H9 (cell line): ENCODE data around the gene COG3. TPM values are rescaled to one million over a fixed set of nuclear protein-coding genes. Genes with fewer than 3 reads are reported as not detected.

Source experiments
- DNase-seq: peaks from one replicate; pipeline ENCODE4 v3.0.0-alpha.2; 2017
- H2AFZ ChIP-seq: one replicate; pipeline ENCODE4 v1.6.1; 2013; ENCODE audit warnings: mild to moderate bottlenecking, low read length, control low read depth, moderate library complexity
- H2AK5ac ChIP-seq: 2 replicates; pipeline ENCODE4 v1.6.1; 2013; ENCODE audit warnings: low read length, control low read depth, mixed read lengths; ENCODE audit not compliant: insufficient read length
- H2BK120ac ChIP-seq: one replicate; pipeline ENCODE4 v1.6.1; 2013; ENCODE audit warnings: low read depth, mild to moderate bottlenecking, low read length, control low read depth, inconsistent platforms; ENCODE audit not compliant: poor library complexity, severe bottlenecking
- H2BK12ac ChIP-seq: 2 replicates; pipeline ENCODE4 v1.6.1; 2013; ENCODE audit warnings: low read length, control low read depth, mixed read lengths, low read depth; ENCODE audit not compliant: insufficient read length
- H2BK15ac ChIP-seq: 2 replicates; pipeline ENCODE4 v1.6.1; 2013; ENCODE audit warnings: low read depth, low read length, control low read depth
- H2BK20ac ChIP-seq: one replicate; pipeline ENCODE4 v1.6.1; 2013; ENCODE audit warnings: low read depth, mild to moderate bottlenecking, low read length, control low read depth, inconsistent platforms; ENCODE audit not compliant: poor library complexity, severe bottlenecking
- H2BK5ac ChIP-seq: 2 replicates; pipeline ENCODE4 v1.6.1; 2013; ENCODE audit warnings: low read length, control low read depth, mixed read lengths; ENCODE audit not compliant: insufficient read length
- H3K14ac ChIP-seq: 2 replicates; pipeline ENCODE4 v1.6.1; 2013; ENCODE audit warnings: low read length, control low read depth; ENCODE audit not compliant: insufficient read depth
- H3K18ac ChIP-seq: 2 replicates; pipeline ENCODE4 v1.6.1; 2013; ENCODE audit warnings: low read depth, mild to moderate bottlenecking, mixed read lengths, low read length, control low read depth; ENCODE audit not compliant: insufficient read length
- H3K23ac ChIP-seq: 2 replicates; pipeline ENCODE4 v1.6.1; 2013; ENCODE audit warnings: low read length, control low read depth, mixed read lengths, low read depth; ENCODE audit not compliant: insufficient read length
- H3K23me2 ChIP-seq: 2 replicates; pipeline ENCODE4 v1.6.1; 2013; ENCODE audit warnings: low read depth, mild to moderate bottlenecking, mixed read lengths, low read length, control low read depth; ENCODE audit not compliant: insufficient read length, poor library complexity, severe bottlenecking
- H3K27ac ChIP-seq: 2 replicates; pipeline ENCODE4 v1.5.1; 2013; ENCODE audit warnings: low read length, control low read depth, mixed read lengths, low read depth; ENCODE audit not compliant: insufficient read length
- H3K27me3 ChIP-seq: 2 replicates; pipeline ENCODE4 v1.6.1; 2013; ENCODE audit warnings: low read length, control low read depth, inconsistent platforms; ENCODE audit not compliant: insufficient read depth
- H3K4ac ChIP-seq: 2 replicates; pipeline ENCODE4 v1.6.1; 2013; ENCODE audit warnings: low read depth, mild to moderate bottlenecking, control low read depth, inconsistent platforms, low read length, moderate library complexity
- H3K4me1 ChIP-seq: 2 replicates; pipeline ENCODE4 v1.6.1; 2013; ENCODE audit warnings: low read length, control low read depth, inconsistent platforms; ENCODE audit not compliant: insufficient read depth
- H3K4me2 ChIP-seq: 2 replicates; pipeline ENCODE4 v1.6.1; 2013; ENCODE audit warnings: low read length, control low read depth, mixed read lengths; ENCODE audit not compliant: insufficient read length, insufficient read depth
- H3K56ac ChIP-seq: 2 replicates; pipeline ENCODE4 v1.6.1; 2013; ENCODE audit warnings: low read depth, mild to moderate bottlenecking, mixed read lengths, low read length, control low read depth; ENCODE audit not compliant: insufficient read length
- H3K79me1 ChIP-seq: 2 replicates; pipeline ENCODE4 v1.6.1; 2013; ENCODE audit warnings: low read depth, mild to moderate bottlenecking, moderate library complexity, low read length, control low read depth, inconsistent platforms; ENCODE audit not compliant: insufficient read depth, poor library complexity, severe bottlenecking
- H3K79me2 ChIP-seq: 2 replicates; pipeline ENCODE4 v1.6.1; 2013; ENCODE audit warnings: low read length, control low read depth, inconsistent platforms; ENCODE audit not compliant: insufficient read depth
- H3K9ac ChIP-seq: 2 replicates; pipeline ENCODE4 v1.6.1; 2013; ENCODE audit warnings: low read length, control low read depth, mixed read lengths; ENCODE audit not compliant: insufficient read length; ENCODE audit errors: extremely low read depth
- H3K9me3 ChIP-seq: one replicate; pipeline ENCODE4 v1.6.1; 2013; ENCODE audit warnings: low read depth, low read length, inconsistent platforms; ENCODE audit not compliant: control insufficient read depth
- H3T11ph ChIP-seq: one replicate; pipeline ENCODE4 v1.6.1; 2013; ENCODE audit warnings: mild to moderate bottlenecking, low read length, control low read depth, inconsistent platforms
- H4K20me1 ChIP-seq: one replicate; pipeline ENCODE4 v1.6.1; 2013; ENCODE audit not compliant: control insufficient read depth, insufficient read length, insufficient read depth
- H4K5ac ChIP-seq: 2 replicates; pipeline ENCODE4 v1.6.1; 2013; ENCODE audit warnings: low read depth, mild to moderate bottlenecking, mixed read lengths, low read length, control low read depth; ENCODE audit not compliant: insufficient read length
- H4K8ac ChIP-seq: replicated peaks from 2 replicates; pipeline ENCODE4 v1.6.1; 2013; ENCODE audit warnings: low read length, control low read depth, mixed read lengths, low read depth; ENCODE audit not compliant: insufficient read length
- H4K91ac ChIP-seq: 2 replicates; pipeline ENCODE4 v1.6.1; 2013; ENCODE audit warnings: low read depth, mild to moderate bottlenecking, moderate library complexity, mixed read lengths, low read length, control low read depth; ENCODE audit not compliant: insufficient read length
- H3K27ac Mint-ChIP-seq, 3 experiments: 2 replicates in 2 of 3; 3 replicates in 1 of 3; pipeline ENCODE4 v1.8.0; 2020 to 2021; ENCODE audit warnings: mixed read lengths in 3 of 3, mild to moderate bottlenecking in 1 of 3, moderate library complexity in 1 of 3
- H3K27me3 Mint-ChIP-seq: 2 replicates; pipeline ENCODE4 v1.8.0; 2021; ENCODE audit warnings: low read depth, mild to moderate bottlenecking, moderate library complexity, mixed read lengths
- H3K36me3 Mint-ChIP-seq, 3 experiments: 2 replicates in 2 of 3; 3 replicates in 1 of 3; pipeline ENCODE4 v1.8.0; 2020 to 2021; ENCODE audit warnings: low read depth in 3 of 3, mixed read lengths in 3 of 3; ENCODE audit not compliant: insufficient read depth in 1 of 3
- H3K4me1 Mint-ChIP-seq, 2 experiments: 2 replicates each; pipeline ENCODE4 v1.8.0; 2020; ENCODE audit warnings: mixed read lengths in 2 of 2
- H3K4me3 Mint-ChIP-seq, 2 experiments: 2 replicates in 1 of 2; 3 replicates in 1 of 2; pipeline ENCODE4 v1.8.0; 2020 to 2021; ENCODE audit warnings: mild to moderate bottlenecking in 2 of 2, mixed read lengths in 2 of 2, moderate library complexity in 1 of 2
- H3K9me3 Mint-ChIP-seq, 2 experiments: 2 replicates in 1 of 2; 3 replicates in 1 of 2; pipeline ENCODE4 v1.8.0; 2020; ENCODE audit warnings: mild to moderate bottlenecking in 2 of 2, mixed read lengths in 2 of 2, moderate library complexity in 1 of 2
- WGBS: extraction: QIAGEN DNeasy Blood & Tissue Kit; methylation state at CpG from one replicate; pipeline ENCODE4 v1.1.7; 2013; ENCODE audit warnings: missing lambda C conversion rate, low lambda C conversion rate, mixed read lengths; ENCODE audit not compliant: insufficient read length; ENCODE audit errors: extremely low coverage; 5-methylcytosine and 5-hydroxymethylcytosine counted together
- total RNA-seq: library from RNA; stranded (reverse); gene quantifications from 2 replicates; pipeline ENCODE4 v1.2.1, GENCODE V29; 2021
- TF ChIP-seq, protein P1 (sequence below): fragments of 200-600 bp; sonication (generic); conservative IDR thresholded peaks from 3 replicates; pipeline ENCODE4 v1.8.0; 2021; ENCODE audit warnings: antibody characterized with exemption, mild to moderate bottlenecking

Gene COG3
- total RNA-seq, 1 experiment from 2014 or later: 16.5 TPM

DNA sequence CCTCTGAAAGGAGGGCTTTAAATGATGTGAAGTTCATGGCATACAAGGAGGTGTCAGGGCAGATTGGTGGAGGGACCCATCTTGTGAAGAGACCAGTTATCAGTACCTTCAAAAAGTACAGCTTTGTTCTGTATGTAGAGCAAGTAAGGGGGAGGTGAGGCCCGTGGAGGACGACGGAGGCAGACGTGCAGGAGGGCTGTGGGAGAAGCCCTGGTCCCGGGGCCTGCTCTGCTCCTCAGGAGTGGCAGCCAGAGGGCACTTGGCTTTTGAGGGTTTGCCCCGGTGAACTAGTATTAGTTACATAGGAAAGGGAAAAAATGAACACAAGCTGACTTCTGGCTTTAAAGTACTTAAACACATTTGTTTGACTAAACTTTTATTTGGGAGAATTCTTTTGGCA is 42.1 kb downstream of the COG3 start:
- H3K14ac ChIP-seq: no peak overlapping the region
- Mint-ChIP-seq H3K27me3 (no peaks in the 10 kb centered on the region), H3K36me3 (peaks cover 17 to 47% (median 44%) of the 10 kb centered on the region in 3 experiments; a peak in 6 of 7 replicates), H3K27ac (no peak overlapping the region; a peak in 1 of 7 replicates), H3K4me3 (no peak overlapping the region), H3K9me3 (no peaks in the 10 kb centered on the region), H3K4me1 (peaks cover 11 to 14% of the 10 kb centered on the region in 2 experiments)
- no peak overlapping the region for H2BK12ac ChIP-seq
- no peak overlapping the region for H2BK20ac ChIP-seq
- H3K56ac ChIP-seq: no peak overlapping the region
- H2BK120ac ChIP-seq: no peak overlapping the region
- no peak overlapping the region for H2BK15ac ChIP-seq
- H2AK5ac ChIP-seq: no peak overlapping the region
- H3K27ac ChIP-seq: no peak overlapping the region
- no peaks in the 10 kb centered on the region for H3K27me3 ChIP-seq
- H3K23me2 ChIP-seq: no peaks in the 10 kb centered on the region
- H2BK5ac ChIP-seq: no peak overlapping the region
- no peak overlapping the region for H3K4ac ChIP-seq
- no peak overlapping the region for H4K91ac ChIP-seq
- H4K8ac ChIP-seq: no peak overlapping the region
- no peak overlapping the region for H3K9ac ChIP-seq
- H3K18ac ChIP-seq: no peak overlapping the region
- no peaks in the 10 kb centered on the region for H4K20me1 ChIP-seq
- no CpG with 5 or more reads among the region's 6 CpGs for whole genome bisulfite sequencing
- H3K4me1 ChIP-seq: no peaks in the 10 kb centered on the region
- no peak for DNase-seq
- H3T11ph ChIP-seq: no peak overlapping the region
- no peak overlapping the region for H3K23ac ChIP-seq
- no peak overlapping the region for H4K5ac ChIP-seq
- H2AFZ ChIP-seq: no peak overlapping the region
- no peak overlapping the region for H3K4me2 ChIP-seq
- TF ChIP-seq, protein P1, sequence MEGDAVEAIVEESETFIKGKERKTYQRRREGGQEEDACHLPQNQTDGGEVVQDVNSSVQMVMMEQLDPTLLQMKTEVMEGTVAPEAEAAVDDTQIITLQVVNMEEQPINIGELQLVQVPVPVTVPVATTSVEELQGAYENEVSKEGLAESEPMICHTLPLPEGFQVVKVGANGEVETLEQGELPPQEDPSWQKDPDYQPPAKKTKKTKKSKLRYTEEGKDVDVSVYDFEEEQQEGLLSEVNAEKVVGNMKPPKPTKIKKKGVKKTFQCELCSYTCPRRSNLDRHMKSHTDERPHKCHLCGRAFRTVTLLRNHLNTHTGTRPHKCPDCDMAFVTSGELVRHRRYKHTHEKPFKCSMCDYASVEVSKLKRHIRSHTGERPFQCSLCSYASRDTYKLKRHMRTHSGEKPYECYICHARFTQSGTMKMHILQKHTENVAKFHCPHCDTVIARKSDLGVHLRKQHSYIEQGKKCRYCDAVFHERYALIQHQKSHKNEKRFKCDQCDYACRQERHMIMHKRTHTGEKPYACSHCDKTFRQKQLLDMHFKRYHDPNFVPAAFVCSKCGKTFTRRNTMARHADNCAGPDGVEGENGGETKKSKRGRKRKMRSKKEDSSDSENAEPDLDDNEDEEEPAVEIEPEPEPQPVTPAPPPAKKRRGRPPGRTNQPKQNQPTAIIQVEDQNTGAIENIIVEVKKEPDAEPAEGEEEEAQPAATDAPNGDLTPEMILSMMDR: no peak
- H3K79me2 ChIP-seq: no peaks in the 10 kb centered on the region
- H3K9me3 ChIP-seq: no peaks in the 10 kb centered on the region
- H3K79me1 ChIP-seq: no peaks in the 10 kb centered on the region
